Spleen (tissue), 11 donors: ENCODE measurements around the gene PDE4D. TPM values are rescaled to one million over a fixed set of nuclear protein-coding genes. Genes with fewer than 3 reads are reported as not detected.

Experiments
- DNase-seq: peaks from one replicate; pipeline ENCODE4 v3.0.0-alpha.2; 2020
- H3K27ac ChIP-seq, 8 donors: fragments of 200-600 bp; sonication (generic) in 7 of 8; 1 replicate in 4 of 8; 2 replicates in 4 of 8; pipeline versions ENCODE4 v1.5.0 to v1.8.0; 2016 to 2021; ENCODE audit warnings: inconsistent platforms in 4 of 8, mild to moderate bottlenecking in 4 of 8, moderate library complexity in 1 of 8
- H3K27me3 ChIP-seq, 7 donors: fragments of 200-600 bp; sonication (generic) in 6 of 7; replicated peaks in 1 of 7; 1 replicate in 4 of 7; 2 replicates in 3 of 7; pipeline versions ENCODE4 v1.5.0 to v1.8.0; 2016 to 2021; ENCODE audit warnings: inconsistent platforms in 3 of 7, mild to moderate bottlenecking in 1 of 7
- H3K36me3 ChIP-seq, 6 donors: fragments of 200-600 bp; sonication (generic) in 5 of 6; 1 replicate in 4 of 6; 2 replicates in 2 of 6; pipeline versions ENCODE4 v1.5.0 to v1.8.0; 2016 to 2021; ENCODE audit warnings: inconsistent platforms in 2 of 6
- H3K4me1 ChIP-seq, 6 donors: fragments of 200-600 bp; sonication (generic) in 5 of 6; 1 replicate in 3 of 6; 2 replicates in 3 of 6; pipeline versions ENCODE4 v1.5.0 to v1.8.0; 2016 to 2021; ENCODE audit warnings: inconsistent platforms in 3 of 6
- H3K4me3 ChIP-seq, 8 donors: fragments of 200-600 bp; sonication (generic) in 7 of 8; 1 replicate in 4 of 8; 2 replicates in 4 of 8; pipeline versions ENCODE4 v1.5.0 to v1.8.0; 2016 to 2021; ENCODE audit warnings: inconsistent platforms in 4 of 8, mild to moderate bottlenecking in 4 of 8, moderate library complexity in 2 of 8
- H3K9me3 ChIP-seq, 8 donors: fragments of 200-600 bp; sonication (generic) in 7 of 8; 1 replicate in 4 of 8; 2 replicates in 4 of 8; pipeline versions ENCODE4 v1.5.0 to v1.8.0; 2016 to 2021; ENCODE audit warnings: inconsistent platforms in 4 of 8
- POLR2A ChIP-seq, 3 donors: fragments of 450-650 bp; IDR thresholded peaks; one replicate each; pipeline ENCODE4 v1.5.1; 2017; ENCODE audit warnings: antibody characterized with exemption in 3 of 3, mild to moderate bottlenecking in 1 of 3
- POLR2AphosphoS5 ChIP-seq, 3 donors: sonication (generic); formaldehyde crosslinking; IDR thresholded peaks; one replicate each; pipeline ENCODE4 v1.5.1; 2017; ENCODE audit warnings: antibody characterized with exemption in 3 of 3
- WGBS, 5 donors: extraction: QIAGEN DNeasy Blood & Tissue Kit in 3 of 5; methylation state at CpG; one replicate each; pipeline versions ENCODE4 v1.1.5 to v1.1.7; 2013 to 2018; 5-methylcytosine and 5-hydroxymethylcytosine counted together
- intact Hi-C: fragments of 100-400 bp; cut with DNase I; formaldehyde crosslinking; loops from one replicate; pipeline ENCODE4 v1.15.0; 2023; ENCODE audit warnings: low total_unique reads
- polyA plus RNA-seq, 3 donors: library from polyadenylated mRNA; stranded (reverse); fragments of 200-250 nt; gene quantifications; one replicate each; pipeline ENCODE4 v1.2.1, GENCODE V29; 2013
- total RNA-seq, 7 donors: library from RNA; depleted of rRNA in 3 of 7; stranded (reverse); fragments of >200 nt in 3 of 7; fragmentation: NEBNext Ultra II Directional in 4 of 7; extraction: Animal tissue kit (Norgen Biotek cat#: 25700) in 4 of 7; gene quantifications; one replicate each; pipeline versions ENCODE4 v1.1.0 to v1.2.1, GENCODE V29; 2016 to 2021
- TF ChIP-seq, protein P1 (sequence below), 11 experiments: fragments of 200-600 bp in 7 of 11; fragments of 450-650 bp in 4 of 11; sonication (generic) in 4 of 11; IDR thresholded peaks in 8 of 11; conservative IDR thresholded peaks in 3 of 11; 1 replicate in 7 of 11; 2 replicates in 4 of 11; pipeline versions ENCODE4 v1.4.0 to v1.8.0; 2016 to 2021; ENCODE audit warnings: antibody characterized with exemption in 11 of 11, inconsistent platforms in 4 of 11, mild to moderate bottlenecking in 1 of 11
- donor health status: healthy with polysubstance abuse.
- donor health status: DM: no; HTN: no; CAD: no; lungs with moderate emphysema.
- donor health status: DM: no; HTN: no; CAD: no.
- donor health status: Bipolar disorder and iron deficiency.
- donor health status: healthy.
- donor health status: DM: no; HTN: no; CAD: no.
- donor health status: DM: yes; HTN: yes; CAD: no.

The PDE4D gene
- total and polyA plus RNA-seq, 10 donors, result 0.88 to 51.8 (median 18.2) TPM

DNA sequence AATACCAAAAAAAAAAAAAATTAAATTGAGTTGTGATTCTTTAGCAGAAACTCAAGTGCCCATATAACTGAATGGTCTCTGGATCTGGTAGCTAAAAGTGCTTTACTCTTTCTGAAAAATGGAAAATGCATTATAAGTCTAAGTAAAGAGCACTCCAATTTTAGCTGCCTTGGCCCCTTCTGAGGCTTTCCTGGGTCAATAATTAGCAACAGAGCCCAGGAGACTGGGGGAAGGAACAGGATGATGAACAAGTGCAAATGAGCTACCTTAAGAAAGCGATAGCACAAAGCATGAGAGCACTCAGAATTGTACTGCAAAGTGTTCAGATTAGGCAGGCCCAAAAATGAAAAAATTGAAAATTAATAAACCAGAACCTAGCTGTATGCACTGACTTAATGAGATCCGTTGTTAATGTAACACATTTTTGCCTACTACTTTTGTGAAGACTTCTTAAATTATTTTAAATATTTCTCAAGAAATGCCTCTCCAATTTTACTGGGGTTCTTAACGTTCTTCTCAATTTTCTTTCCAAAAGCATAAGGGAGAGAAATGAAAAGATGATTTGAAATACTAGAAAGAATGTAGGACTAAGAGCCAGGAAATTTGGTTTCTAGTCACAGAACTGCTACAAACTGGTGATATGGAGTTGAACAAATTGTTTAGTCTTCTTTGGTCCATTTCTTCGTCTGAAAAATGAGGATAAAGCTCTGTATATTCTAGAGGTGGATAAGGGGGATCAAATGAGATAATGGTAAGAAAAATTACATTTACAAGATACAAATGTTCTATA, 566.1 kb downstream of the PDE4D start:
- Histone ChIP-seq H3K9me3 (no peaks in the 10 kb centered on the region), H3K4me3 (no peak overlapping the region), H3K4me1 (no peaks in the 10 kb centered on the region), H3K27ac (no peak overlapping the region), H3K36me3 (no peaks in the 10 kb centered on the region), H3K27me3 (no peaks in the 10 kb centered on the region)
- TF ChIP-seq POLR2AphosphoS5 (IDR thresholded peaks at IDR 0.05), result no peak
- TF ChIP-seq, protein P1, sequence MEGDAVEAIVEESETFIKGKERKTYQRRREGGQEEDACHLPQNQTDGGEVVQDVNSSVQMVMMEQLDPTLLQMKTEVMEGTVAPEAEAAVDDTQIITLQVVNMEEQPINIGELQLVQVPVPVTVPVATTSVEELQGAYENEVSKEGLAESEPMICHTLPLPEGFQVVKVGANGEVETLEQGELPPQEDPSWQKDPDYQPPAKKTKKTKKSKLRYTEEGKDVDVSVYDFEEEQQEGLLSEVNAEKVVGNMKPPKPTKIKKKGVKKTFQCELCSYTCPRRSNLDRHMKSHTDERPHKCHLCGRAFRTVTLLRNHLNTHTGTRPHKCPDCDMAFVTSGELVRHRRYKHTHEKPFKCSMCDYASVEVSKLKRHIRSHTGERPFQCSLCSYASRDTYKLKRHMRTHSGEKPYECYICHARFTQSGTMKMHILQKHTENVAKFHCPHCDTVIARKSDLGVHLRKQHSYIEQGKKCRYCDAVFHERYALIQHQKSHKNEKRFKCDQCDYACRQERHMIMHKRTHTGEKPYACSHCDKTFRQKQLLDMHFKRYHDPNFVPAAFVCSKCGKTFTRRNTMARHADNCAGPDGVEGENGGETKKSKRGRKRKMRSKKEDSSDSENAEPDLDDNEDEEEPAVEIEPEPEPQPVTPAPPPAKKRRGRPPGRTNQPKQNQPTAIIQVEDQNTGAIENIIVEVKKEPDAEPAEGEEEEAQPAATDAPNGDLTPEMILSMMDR (IDR thresholded peaks at IDR 0.05 in 8 of 11, conservative IDR thresholded peaks at IDR 0.05 in 3 of 11), result no peak
- no peak for TF ChIP-seq POLR2A (IDR thresholded peaks at IDR 0.05)
- intact Hi-C loops, result no loop called here
- WGBS, 5 donors, result 82 to 91% (median 88%) methylated on average over 4 of the region's 4 CpGs
- no peak for DNase-seq

DNA sequence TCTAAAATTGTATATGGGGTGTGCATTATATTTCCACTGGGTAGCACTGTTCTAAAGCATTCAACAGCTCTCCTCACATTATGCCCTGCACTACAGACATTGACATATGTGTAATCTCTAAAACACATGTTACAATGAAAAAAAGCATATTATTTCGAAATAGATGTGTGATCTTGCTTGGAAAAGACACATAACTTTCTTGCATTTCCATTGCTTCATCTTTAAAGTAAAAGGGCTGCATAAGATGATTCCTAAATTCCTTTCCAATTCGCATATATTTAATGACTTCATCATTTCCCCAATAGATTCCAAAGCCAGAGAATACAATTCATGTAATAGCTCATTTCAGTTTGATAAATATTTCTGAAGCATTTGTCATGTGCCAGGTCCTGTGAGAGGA, 566.9 kb downstream of the PDE4D start:
- H3K36me3 ChIP-seq, result no peaks in the 10 kb centered on the region
- WGBS, 5 donors, result 82 to 90% (median 85%) methylated on average over 2 of the region's 2 CpGs
- H3K4me1 ChIP-seq, result no peaks in the 10 kb centered on the region
- TF ChIP-seq POLR2AphosphoS5 (IDR thresholded peaks at IDR 0.05) (no peak), POLR2A (IDR thresholded peaks at IDR 0.05) (no peak)
- TF ChIP-seq, protein P1 (IDR thresholded peaks at IDR 0.05 in 8 of 11, conservative IDR thresholded peaks at IDR 0.05 in 3 of 11), result no peak
- DNase-seq, result no peak
- no peak overlapping the region for H3K4me3 ChIP-seq
- no peak overlapping the region for H3K27ac ChIP-seq
- intact Hi-C loops, result no loop called here
- H3K9me3 ChIP-seq, result no peaks in the 10 kb centered on the region
- no peaks in the 10 kb centered on the region for H3K27me3 ChIP-seq

DNA sequence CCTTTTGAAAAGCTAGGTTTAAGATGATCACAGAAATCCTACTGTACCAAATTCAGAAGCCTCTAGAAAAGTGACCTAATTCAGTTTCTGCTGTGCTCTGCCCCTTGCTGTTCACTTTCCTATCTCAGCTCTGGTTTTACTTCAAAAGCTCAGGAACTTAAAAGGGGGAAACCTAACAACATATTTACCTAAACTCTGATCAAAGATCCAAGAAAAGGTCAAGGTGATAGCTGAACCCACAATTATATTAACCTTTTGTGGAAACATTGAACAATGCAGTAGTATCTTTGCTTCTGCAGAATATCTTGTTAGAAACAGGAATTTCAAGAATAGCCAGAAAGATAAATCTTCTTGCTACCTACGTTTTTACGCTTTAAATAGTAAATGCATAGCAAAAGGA, 568.5 kb downstream of the PDE4D start:
- intact Hi-C loops, result no loop called here
- WGBS, 5 donors, result 79 to 88% (median 85%) methylated on average over 2 of the region's 2 CpGs
- DNase-seq, result no peak
- Histone ChIP-seq H3K4me1 (no peaks in the 10 kb centered on the region), H3K36me3 (no peaks in the 10 kb centered on the region), H3K4me3 (no peak overlapping the region), H3K27ac (no peak overlapping the region), H3K27me3 (no peaks in the 10 kb centered on the region), H3K9me3 (no peaks in the 10 kb centered on the region)
- TF ChIP-seq POLR2AphosphoS5 (IDR thresholded peaks at IDR 0.05) (no peak), POLR2A (IDR thresholded peaks at IDR 0.05) (no peak)
- TF ChIP-seq, protein P1 (IDR thresholded peaks at IDR 0.05 in 8 of 11, conservative IDR thresholded peaks at IDR 0.05 in 3 of 11), result no peak

DNA sequence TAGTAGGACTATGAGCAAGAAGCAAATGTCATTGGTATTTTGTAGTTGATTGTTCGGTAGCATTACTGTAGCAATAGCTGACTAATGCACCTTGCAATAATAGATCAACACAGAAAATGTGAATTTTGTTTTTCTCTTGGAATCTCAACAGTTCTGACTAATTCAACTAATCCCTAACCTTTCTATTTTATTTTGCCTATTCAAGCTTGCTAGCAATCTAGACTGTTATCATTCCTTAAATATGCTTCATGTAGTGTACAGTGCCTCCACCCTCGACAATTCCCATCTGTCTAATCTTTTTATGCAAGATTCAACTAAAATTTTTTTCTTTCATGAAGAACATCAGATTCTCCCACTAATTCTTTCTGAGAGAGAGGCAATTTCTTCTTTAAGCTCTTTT, 570.6 kb downstream of the PDE4D start:
- H3K4me3 ChIP-seq, result no peak overlapping the region
- 91 to 94% (median 92%) methylated on average over 2 of the region's 2 CpGs for WGBS, 5 donors
- no peak for DNase-seq
- intact Hi-C loops, result no loop called here
- H3K36me3 ChIP-seq, result no peaks in the 10 kb centered on the region
- H3K4me1 ChIP-seq, result no peaks in the 10 kb centered on the region
- H3K27me3 ChIP-seq, result no peaks in the 10 kb centered on the region
- H3K9me3 ChIP-seq, result no peaks in the 10 kb centered on the region
- H3K27ac ChIP-seq, result no peak overlapping the region
- no peak for TF ChIP-seq POLR2AphosphoS5 (IDR thresholded peaks at IDR 0.05)
- no peak for TF ChIP-seq POLR2A (IDR thresholded peaks at IDR 0.05)
- TF ChIP-seq, protein P1 (IDR thresholded peaks at IDR 0.05 in 8 of 11, conservative IDR thresholded peaks at IDR 0.05 in 3 of 11), result no peak
